GDM1 (cell line): Measurements from ENCODE around the gene YJU2.
A peak's percentile ranks its signal among the peaks of the same experiment; 100 is the strongest.
"Not testable (repeated sequence)": the region's sequence is repeated elsewhere in the genome, so short reads cannot be mapped to it uniquely, and the experiment has no call there.

ENCODE experiments used
- DNase-seq: peaks from one replicate; lab custom pipeline; 2025; lab: John Stamatoyannopoulos, UW

The YJU2 gene

DNA sequence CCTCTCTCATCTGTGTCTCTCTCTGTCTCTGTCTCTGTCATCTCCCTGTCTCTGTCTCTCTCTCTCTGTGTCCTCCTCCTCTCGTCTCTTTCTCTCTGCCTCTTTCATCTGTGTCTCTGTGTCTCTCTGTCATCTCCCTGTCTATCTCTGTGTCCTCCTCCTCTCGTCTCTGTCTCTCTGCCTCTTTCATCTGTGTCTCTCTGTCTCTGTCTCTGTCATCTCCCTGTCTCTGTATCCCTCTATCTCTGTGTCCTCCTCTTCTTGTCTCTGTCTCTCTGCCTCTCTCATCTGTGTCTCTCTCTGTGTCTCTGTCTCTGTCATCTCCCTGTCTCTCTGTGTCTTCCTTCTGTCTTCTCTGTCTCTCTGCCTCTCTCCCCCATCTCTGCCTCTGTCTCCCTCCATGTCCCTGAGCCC is 18.1 kb upstream of the YJU2 start:
- no peak for DNase-seq

DNA sequence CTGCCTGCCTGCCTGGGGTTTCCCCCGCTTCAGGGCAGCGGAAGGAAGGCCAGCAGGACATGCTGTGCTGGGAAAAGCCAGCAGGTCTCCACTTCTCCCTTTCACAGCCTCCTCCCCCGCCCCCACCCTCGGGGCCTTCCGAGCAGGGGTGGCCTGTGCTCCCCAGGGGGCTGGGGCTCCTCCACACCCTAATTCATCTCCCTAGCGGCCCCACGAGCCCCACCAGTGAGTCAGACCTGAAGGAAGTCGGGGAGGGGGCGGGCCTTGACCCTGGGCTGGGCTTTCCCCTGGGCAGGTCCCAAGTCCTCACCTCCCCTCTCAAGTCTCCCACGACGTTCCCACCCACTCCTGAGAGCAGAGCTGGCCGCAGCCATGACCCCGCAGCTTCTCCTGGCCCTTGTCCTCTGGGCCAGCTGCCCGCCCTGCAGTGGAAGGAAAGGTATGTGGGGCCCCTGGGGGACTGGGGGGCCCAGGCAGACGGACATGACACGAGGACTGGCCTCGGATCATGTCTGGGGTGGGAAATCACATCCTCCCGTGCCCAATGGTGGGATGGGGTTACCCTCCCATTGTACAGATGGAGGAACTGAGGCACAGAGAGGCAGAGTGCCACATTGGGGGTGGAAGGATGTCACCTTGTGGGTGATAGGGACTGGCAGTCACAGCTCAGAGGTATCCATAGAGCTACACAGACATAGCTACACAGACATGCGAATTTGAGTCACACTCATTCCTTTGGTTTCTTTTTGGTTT is 17.5 kb upstream of the YJU2 start, which contains the start of gene EBI3:
Gene EBI3, plus strand, starts transcription at position 345 of the 753 bp plus-strand sequence. Its CDS starts 28 bp downstream, at position 373.
- DNase-seq = no peak

DNA sequence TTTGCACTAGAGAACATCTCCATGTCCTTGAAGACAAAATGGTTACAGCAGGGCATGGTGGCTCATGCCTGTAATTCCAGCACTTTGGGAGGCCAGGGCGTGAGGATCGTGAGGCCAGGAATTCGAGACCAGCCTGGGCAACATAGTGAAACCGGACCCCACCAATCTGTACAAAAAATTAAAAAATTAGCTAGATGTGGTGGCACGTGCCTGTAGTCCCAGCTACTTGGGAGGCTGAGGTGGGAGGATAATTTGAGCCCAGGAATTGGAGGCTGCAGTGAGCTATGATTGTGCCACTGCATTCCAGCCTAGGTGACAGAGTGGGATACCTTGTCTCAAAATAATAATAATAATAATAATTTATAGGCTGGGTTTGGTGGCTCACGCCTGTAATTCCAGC is 16.6 kb upstream of the YJU2 start:
- not testable (repeated sequence) for DNase-seq

DNA sequence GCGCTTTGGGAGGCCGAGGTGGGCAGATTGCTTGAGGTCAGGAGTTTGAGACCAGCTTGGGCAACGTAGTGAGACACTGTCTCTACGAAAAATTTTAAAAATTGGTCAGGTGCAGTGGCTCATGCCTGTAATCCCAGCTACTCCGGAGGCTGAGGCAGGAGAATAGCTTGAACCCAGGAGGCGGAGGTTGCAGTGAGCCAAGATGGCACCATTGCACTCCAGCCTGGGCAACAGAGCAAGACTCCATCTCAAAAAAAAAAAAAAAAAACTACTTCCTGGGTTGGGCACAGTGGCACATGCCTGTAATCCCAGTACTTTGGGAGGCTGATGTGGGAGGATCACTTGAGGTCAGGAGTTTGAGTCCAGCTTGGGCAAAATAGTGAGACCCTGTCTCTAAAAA is 15.4 kb upstream of the YJU2 start:
- not testable (repeated sequence) for DNase-seq

DNA sequence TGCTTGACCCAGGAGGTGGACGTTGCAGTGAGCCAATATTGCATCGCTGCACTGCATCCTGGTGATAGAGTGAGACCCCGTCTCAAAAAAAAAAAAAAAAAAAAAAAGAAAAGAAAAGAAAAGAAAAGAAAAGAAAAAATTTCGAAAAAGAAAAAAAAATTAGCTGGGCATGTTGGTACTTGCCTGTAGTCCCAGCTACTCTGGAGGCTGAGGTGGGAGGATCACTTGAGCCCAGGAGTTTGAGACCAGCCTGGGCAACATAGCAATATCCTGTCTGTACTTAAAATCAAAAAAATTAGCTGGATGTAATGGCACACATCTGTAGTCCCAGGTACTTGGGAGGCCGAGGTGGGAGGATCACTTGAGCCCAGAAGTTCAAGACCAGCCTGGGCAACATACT is 14.7 kb upstream of the YJU2 start:
- DNase-seq = not testable (repeated sequence)

DNA sequence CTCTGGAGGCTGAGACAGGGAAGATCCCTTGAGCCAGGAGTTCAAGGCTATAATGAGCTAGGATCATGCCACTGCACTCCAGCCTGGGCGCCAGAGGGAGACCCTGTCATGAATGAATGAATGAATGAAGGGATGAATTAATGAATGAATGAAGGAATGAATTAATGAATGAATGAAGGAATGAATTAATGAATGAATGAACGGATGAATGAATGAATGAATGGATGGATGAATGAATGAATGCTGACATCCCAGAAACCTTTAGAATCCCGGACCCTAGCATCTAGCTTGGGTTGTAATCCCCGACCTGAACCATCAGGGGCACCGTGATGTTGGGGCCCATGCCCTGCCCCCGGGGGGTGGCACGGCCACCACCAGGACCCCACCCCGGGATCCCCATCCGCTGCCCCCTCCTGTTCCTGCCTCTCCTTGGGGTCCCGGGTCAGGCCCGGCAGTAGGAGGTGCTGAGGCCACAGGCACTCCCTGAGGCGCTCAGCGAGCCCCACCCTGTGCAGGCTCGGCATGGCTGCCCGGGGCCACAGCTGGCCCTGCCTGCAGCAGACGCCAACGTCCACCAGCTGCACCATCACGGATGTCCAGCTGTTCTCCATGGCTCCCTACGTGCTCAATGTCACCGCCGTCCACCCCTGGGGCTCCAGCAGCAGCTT is 14.1 kb upstream of the YJU2 start:
- DNase-seq = no peak

DNA sequence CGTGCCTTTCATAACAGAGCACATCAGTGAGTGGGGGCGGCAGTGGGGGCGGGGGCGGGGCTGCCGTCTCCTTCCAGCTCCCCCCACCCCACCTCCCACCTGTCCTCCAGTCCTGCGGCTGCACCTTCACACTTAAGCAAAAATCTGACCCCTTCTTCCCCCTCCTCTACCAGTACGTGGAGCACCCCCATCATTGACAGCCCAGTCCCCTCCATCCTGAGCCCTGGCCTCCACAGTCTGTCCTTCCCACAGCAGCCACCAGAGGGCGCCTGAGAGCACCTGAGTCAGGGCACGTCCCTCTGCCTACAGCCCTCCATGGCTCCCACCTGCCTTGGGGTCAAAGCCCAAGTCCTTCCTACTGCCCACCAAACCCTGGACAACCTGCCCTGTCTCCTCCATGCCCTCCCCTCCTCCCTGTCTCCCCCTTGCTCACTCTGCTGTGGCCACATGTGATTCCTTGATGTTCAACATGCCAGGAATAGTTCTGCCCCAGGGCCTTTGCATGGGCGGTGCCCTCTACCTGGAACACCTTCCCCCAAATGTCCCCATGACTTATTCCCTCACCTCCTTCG is 13.5 kb upstream of the YJU2 start:
- DNase-seq = peak; percentile 10

DNA sequence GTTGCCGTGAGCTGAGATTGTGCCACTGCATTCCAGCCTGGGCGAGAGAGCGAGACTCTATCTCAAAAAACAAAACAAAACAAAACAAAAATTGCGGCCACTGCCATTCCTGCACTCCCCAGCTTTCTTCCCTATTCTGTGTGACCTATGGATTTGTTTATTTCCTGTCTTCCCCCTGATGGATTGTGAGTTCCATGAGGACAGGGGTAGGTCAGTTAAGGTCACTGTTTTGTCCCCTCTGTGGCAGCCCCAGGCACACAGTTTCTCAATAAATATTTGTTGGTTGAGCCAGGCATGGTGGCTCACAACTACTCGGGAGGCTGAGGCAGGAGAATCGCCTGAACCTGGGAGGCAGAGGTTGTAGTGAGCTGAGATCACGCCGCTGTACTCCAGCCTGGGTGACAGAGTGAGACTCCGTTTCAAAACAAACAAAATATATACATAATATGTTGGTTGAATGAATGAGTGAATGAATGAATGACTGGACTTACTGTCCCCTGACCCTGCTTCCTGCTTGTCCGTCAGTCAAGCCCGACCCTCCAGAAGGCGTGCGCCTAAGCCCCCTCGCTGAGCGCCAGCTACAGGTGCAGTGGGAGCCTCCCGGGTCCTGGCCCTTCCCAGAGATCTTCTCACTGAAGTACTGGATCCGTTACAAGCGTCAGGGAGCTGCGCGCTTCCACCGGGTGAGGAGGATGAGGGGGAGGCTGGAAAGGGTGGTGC is 12.6 kb upstream of the YJU2 start:
- no peak for DNase-seq

DNA sequence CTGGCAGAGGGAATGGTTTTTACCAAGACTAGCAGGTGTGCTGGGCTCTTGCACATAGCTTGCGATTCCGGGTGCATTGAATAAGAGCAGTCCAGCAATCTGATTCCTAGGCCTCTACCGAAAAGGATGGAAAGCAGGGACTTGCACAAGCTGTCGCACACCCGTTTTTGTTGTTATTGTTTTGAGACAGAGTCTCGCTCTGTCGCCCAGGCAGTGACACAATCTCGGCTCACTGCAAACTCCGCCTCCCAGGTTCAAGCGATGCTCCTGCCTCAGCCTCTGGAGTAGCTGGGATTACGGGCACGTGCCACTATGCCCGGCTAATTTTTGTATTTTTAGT is 12.0 kb upstream of the YJU2 start:
- no peak for DNase-seq

DNA sequence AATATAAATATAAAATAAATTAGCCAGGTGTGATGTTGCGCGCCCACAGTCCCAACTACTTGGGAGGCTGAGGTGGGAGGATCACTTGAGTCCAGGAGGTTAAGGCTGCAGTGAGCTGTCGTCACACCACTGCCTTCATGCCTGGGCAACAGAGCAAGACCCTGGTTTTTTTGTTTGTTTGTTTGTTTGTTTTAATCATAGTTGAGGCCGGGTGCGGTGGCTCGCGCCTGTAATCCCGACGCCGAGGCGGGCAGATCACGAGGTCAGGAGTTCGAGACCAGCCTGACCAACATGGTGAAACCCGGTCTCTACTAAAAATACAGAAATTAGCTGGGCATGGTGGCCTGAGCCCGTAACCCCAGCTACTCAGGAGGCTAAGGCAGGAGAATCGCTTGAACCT is 9.4 kb upstream of the YJU2 start:
- DNase-seq = not testable (repeated sequence)

DNA sequence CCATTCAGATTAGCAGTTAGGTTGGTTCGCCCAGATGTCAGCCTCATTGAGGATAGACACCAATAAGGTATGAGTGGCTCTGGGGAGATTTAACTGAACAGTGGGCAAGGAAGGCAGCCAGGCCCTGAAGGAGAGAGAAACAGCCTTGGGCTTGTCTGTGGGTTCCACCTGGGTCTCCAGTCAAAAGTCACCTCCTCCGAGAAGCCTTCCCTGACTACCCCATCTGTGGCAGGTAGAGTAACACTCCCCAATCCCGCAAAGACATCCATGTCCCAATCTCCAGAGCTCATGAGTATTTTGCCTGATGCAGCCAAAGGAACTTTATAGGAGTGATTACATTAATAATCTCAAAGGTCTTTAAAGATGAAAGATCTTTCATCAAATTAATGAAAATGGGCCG is 8.0 kb upstream of the YJU2 start:
- DNase-seq = no peak

DNA sequence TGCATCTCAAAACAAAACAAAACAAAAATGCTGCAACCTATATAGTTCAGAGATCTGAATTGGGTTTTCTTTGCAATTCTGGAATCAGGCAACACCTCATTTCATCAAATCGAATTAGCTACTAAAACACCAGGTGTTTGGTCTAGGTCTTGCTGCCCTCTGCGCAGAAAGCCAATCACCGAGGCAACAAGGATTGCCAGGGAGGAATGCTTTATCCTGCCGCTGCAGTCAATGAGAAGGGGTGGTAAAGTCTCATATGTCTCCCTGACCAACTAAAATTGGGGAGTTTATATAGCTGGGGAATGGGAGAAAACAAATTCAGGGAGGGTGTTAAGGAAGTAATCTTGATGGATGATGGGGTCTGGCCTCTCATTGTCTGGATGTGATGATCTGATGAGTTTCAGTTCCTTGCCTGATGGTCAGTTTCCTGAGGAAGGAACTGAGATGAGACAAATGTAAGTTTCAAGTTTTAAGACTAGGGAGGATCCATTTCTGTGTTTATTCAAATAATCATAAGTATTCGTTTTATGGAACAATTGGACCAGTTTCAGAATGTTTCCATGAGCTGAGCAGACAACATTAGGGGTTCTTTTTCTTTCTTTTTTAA is 5.0 kb upstream of the YJU2 start:
- DNase-seq = no peak

DNA sequence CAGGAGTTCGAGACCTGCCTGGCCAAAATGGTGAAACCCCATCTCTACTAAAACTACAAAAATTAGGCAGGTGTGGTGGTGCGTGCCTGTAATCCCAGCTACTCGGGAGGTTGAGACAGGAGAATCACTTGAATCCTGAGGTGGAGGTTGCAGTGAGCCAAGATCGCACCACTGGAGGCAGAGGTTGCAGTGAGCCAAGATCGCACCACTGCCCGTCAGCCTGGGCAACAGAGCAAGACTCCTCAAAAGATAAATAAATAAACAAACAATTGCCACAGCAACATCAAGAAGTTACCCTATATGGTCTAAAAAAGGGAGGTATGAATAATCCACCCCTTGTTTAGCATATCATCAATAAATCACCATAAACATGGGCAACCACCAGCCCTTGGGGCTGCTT is 942 bp upstream of the YJU2 start:
- not testable (repeated sequence) for DNase-seq

DNA sequence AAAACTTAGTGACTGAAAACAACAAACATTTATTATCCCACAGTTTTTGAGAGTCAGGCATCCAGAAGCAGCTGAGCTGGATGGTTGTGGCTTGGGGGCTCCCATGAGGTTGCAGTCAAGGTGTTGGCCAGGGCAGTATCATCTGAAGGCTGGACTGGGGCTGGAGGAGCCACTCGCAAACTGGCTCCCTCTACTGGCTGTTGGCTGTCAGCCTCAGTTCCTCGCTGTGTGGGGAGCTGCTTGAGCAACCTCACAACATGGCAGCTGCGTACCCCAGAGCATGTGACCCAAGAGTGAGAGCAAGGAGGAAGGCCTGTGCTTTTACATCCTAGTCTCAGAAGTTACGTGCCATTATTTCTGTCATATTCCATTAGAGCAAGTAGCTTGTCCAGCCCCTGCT is 9.7 kb downstream of the YJU2 start:
- DNase-seq = no peak

DNA sequence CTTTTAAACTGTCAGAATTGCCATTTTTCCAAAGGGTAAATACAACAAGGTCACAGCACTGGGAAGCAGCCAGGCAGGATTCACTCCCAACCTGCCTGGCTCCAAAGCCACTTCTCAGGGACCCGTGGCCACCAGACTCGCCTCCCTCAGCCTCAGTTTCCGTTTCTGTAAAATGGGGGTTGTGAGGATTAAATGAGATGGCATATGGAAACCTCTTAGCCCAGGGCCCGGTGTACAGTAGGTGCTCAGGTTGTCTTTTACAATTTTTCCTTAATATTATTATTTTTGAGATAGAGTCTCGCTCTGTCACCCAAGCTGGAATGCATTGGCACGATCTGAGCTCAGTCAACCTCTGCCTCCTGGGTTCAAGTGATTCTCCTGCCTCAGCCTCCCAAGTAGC is 10.1 kb downstream of the YJU2 start:
- no peak for DNase-seq

DNA sequence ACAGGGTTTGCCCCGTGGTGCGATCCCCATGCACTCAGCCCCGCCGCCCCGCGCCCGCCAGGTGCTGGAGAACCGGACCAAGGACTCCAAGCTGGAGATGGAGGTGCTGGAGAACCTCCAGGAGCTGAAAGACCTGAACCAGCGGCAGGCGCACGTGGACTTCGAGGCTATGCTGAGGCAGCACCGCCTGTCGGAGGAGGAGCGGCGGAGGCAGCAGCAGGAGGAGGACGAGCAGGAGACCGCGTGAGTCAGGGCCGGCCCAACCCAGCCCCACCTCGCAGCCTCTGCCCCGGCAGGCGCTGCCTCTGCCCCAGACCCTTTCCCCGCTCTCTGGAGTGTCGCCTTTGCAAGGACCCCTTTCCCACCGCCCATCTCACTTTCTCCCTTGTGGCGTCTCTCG is 11.3 kb downstream of the YJU2 start:
- no peak for DNase-seq

DNA sequence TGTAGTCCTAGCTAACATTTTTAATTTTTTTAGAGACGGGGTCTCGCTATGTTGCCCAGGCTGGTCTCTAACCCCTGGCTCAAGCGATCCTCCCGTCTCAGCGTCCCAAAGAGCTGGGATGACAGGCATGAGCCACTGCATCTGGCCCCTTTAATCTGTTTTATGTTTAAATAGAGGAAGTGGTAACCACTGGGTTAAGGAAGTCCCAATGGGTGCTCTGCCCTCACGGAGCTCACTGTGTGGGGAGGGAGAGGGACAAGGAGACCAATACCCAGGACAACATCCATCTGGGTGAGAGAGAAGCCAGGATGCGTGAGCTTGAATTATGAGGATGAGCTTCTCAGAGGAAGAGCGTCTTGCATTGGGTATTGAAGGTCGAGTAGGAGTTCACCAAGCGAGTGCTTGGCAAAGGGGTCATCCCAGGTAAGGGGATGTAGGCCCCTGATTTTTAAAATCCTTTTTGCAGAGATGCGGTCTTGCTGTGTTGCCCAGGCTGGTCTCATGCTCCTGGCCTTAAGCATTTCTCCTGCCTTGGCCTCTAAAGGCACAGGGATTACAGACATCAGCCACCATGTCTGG is 13.8 kb downstream of the YJU2 start:
- no peak for DNase-seq

DNA sequence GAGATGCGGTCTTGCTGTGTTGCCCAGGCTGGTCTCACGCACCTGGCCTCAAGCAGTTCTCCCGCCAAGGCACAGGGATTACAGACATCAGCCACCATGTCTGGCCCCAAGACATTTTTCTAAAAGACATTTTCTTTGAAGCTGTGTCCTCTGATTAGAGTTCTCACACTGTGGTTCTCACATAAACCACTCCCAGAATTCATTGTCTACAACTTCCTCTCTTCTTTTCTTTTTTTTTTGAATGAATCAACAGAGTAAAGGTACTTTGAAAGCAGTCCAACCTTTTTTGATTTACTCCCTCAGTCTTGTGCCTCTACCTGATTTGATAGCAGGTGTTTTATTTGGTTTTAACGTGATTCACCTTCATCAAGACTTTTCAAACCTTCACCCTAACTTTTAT is 17.9 kb downstream of the YJU2 start:
- DNase-seq = no peak

DNA sequence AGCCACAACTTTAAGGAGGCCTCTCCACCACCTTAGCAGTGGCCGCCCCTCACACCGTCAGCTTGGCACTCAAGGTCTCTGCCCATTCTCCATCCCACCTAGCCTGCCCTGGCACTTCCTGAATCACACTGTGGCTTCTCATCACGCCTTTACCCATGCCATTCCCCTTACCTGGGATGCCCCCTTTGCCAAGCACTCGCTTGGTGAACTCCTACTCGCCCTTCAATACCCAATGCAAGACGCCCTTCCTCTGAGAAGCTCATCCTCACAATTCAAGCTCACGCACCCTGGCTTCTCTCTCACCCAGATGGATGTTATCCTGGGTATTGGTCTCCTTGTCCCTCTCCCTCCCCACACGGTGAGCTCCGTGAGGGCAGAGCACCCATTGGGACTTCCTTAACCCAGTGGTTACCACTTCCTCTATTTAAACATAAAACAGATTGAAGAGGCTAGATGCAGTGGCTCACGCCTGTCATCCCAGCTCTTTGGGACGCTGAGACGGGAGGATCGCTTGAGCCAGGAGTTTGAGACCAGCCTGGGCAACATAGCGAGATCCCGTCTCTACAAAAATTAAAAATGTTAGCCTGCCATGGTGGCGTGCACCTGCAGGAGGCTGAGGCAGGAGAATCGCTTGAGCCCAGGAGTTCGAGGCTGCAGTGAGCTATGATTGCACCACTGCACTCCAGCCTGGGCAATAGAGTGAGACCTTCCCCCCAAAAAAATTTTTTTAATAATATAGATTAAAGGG is 19.5 kb downstream of the YJU2 start:
- no peak for DNase-seq

DNA sequence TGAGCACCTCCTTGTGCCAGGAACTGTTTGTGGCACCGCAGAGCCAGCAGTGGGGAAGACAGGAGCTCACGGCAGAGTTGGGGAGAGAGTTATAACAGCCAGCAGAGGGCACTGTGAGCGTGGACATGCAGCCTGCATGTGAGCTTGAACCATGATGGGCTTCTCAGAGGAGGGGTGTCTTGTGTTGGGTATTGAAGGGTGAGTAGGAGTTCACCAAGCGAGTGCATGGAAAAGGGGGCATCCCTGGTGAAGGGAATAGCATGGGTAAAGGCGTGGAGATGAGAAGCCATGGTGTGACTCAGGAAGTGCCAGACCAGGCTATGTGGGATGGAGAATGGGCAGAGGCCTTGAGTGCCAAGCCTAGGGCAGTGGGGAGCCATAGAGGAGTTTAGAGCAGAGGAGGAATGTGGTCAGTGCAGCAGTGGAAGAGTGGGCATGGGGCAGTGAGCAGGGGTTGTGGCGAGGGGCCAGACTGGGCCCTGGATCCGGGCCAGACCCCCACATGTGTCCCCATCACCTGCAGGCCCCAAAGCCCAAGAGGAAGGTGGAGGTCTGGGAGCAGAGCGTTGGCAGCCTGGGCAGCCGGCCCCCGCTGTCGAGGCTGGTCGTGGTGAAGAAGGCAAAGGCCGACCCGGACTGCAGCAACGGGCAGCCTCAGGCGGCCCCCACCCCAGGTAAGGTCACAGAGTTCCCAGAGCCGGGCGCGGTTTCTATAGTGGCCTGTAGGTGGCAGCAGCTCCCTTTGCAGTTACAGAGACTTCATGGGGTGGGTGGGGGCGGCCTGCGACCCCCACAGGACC is 20.4 kb downstream of the YJU2 start:
- peak; percentile 66 for DNase-seq
